HL-60 (cell line): ENCODE results near the gene CAMK2G.

Experiments used
- CTCF ChIP-seq: IDR thresholded peaks from one replicate; pipeline ENCODE4 v1.5.1; 2011; ENCODE audit warnings: low read length, control low read depth, inconsistent platforms; ENCODE audit not compliant: insufficient read depth
- GABPA ChIP-seq: IDR thresholded peaks from 2 replicates; pipeline ENCODE4 v1.6.1; 2012; ENCODE audit warnings: low read depth

DNA sequence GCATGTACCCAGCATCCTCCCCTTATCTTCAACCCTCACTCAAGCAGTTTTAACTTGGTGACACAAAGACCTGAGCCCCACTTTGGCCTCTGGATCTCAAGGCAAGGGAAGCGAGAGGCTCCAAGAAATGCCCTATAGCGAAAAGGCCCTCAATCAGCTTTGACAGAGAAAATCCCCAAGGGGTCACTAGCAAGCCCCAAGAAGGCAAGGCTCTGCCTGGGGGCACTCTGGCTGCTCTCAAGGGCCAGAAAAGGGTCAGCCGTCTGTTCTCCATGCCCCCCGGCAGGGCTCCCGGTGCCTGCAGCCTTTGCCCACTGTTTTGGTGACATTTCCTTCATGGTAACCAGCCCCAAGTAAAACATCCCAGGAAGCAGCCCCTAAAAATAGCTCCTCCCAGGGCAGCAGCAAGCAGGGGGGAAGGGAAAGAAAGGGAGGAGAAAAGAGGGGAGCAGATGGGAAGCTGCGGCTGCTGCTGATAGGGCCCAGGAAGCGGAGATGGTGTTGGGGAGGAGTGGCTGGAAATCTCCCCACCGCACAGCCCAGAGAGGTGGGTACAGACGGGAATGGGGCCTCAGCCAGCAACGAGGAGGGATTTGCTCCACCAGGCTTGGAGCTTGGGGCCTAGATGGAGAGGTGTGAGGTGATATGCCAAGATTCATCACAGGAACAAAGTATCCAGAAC lies 7.1 kb downstream of the CAMK2G start:
- TF ChIP-seq CTCF (no peak), GABPA (no peak)
